Mammary epithelial cell (primary cell): ENCODE results near the gene DRC7.

ENCODE experiments used
- EZH2 ChIP-seq: IDR thresholded peaks from 2 replicates; pipeline ENCODE4 v1.6.1; 2012; ENCODE audit warnings: low read length, inconsistent platforms, borderline replicate concordance
- TF ChIP-seq, protein P1 (sequence below), 2 donors: IDR thresholded peaks in 1 of 2; conservative IDR thresholded peaks in 1 of 2; 2 replicates each; pipeline ENCODE4 v1.5.1; 2011 to 2012; ENCODE audit warnings: inconsistent platforms in 2 of 2, low read length in 2 of 2, mild to moderate bottlenecking in 2 of 2, control low read depth in 1 of 2, low read depth in 1 of 2; ENCODE audit not compliant: insufficient read depth in 1 of 2; ENCODE audit errors: extremely low read depth in 1 of 2

GRCh38 chr16:57714047-57714446 lies 19.4 kb downstream of the DRC7 start:
- TF ChIP-seq, protein P1, sequence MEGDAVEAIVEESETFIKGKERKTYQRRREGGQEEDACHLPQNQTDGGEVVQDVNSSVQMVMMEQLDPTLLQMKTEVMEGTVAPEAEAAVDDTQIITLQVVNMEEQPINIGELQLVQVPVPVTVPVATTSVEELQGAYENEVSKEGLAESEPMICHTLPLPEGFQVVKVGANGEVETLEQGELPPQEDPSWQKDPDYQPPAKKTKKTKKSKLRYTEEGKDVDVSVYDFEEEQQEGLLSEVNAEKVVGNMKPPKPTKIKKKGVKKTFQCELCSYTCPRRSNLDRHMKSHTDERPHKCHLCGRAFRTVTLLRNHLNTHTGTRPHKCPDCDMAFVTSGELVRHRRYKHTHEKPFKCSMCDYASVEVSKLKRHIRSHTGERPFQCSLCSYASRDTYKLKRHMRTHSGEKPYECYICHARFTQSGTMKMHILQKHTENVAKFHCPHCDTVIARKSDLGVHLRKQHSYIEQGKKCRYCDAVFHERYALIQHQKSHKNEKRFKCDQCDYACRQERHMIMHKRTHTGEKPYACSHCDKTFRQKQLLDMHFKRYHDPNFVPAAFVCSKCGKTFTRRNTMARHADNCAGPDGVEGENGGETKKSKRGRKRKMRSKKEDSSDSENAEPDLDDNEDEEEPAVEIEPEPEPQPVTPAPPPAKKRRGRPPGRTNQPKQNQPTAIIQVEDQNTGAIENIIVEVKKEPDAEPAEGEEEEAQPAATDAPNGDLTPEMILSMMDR (conservative IDR thresholded peaks at IDR 0.05 in 1 of 2, IDR thresholded peaks at IDR 0.05 in 1 of 2; ENCODE audit: extremely low read depth in 1 of 2, insufficient read depth in 1 of 2, low read depth in 1 of 2, low read length in 2 of 2): no peak
- TF ChIP-seq EZH2: no peak
